ENCODE measurements around the gene RYR2.

The RYR2 gene

DNA sequence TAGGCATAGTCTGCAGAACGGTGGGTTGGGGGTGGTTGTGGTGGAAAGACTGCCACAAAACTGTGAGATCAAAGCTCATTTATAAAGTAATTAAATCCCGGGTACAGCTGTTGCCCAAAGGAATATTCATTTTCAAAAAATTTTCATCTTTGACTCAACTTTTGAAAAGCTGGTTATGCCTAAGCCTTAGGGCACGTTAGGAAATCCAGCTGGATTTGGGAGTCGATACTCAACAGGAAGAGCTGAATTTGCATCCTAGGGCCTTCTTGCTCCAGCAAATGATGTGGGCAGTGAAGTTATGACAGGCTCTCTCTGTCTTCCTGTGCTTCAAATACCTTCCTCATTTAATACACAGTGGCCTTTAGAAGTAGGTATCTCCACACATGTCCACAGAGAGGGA is 817.0 kb downstream of the RYR2 start:
- DNase-seq (ENCODE audit: low spot score): no peak

DNA sequence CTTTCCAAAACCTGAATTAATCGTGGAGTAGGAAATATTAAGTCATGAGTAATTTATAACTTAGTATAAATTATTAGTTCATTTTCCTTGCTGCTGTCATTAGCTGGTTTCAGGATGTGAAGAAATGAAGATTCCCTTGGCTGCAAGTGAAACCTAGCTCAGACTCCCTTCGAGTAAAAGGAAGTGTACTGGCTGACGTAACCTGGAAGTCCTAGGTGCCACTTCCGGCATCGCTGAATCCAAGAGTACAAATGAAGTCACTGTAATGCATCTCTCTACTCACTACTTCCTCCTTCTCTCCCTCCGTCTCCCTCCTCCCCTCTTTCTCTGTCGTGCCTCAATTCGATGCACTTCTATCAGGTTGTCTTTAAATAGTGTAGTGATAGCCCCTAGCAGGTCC is 820.0 kb downstream of the RYR2 start:
- no peak for DNase-seq (ENCODE audit: low spot score)

DNA sequence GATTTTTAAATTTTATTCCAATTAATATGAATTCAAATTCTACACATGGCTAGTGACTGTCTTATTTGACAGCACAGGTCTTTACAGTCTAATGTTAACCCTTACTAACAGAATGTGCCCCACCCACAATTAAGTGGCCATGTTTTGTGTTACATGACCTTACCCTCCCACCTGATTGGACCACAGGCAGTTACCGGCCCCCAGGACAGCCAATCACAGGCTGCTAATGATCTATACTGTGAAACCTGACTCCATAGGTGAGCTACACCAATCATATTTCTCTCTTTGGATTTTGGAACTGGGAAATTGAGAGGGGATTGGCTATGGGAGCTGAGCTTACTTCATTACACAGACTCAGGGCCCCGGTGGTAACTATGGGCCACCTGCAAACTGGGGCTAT is 821.2 kb downstream of the RYR2 start:
- DNase-seq (ENCODE audit: low spot score): no peak

DNA sequence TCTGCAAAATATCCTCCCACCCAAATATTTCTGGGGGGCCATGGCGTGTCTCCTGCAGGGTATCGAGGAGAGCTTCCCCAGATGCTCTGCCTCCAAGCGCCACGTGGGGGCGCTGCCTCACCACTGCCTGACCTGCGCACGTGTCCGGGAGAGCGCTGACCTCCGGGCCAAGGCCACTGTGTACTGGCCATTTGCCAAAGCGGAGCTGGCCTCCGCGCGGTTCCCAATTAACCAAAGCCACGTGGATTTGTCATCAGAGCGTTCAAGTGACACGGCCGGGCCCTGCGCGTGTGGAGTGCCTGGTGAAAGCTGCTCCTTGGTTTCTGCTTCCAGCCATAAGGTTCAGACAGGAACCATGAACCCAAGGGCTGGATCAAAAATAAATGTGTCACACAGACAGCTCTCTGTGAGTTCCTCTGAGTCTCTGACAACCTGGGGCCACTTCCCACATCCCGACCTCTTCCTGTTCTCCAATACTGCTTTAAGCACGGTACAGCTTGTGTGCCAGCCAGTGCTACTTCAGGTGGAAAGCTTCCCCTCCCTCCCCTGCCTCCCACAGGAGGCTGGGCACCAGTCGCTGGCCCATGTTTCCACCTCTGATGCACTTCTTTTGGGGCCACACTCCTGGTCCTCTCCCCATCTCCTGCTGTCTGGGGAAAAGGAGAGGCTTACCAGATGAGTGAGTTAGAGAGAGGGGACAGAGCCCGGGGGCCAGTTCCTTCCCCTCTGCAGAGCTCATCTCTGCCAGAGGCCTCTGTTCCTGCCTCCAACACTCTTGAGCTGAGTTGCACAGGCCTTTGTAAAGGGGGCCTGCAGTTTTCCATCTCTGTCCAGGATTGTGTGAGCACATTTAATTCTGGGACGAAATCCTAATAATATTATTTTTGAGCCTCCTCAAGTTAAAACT is 822.6 kb downstream of the RYR2 start:
- DNase-seq (ENCODE audit: low spot score): peak; percentile 19

DNA sequence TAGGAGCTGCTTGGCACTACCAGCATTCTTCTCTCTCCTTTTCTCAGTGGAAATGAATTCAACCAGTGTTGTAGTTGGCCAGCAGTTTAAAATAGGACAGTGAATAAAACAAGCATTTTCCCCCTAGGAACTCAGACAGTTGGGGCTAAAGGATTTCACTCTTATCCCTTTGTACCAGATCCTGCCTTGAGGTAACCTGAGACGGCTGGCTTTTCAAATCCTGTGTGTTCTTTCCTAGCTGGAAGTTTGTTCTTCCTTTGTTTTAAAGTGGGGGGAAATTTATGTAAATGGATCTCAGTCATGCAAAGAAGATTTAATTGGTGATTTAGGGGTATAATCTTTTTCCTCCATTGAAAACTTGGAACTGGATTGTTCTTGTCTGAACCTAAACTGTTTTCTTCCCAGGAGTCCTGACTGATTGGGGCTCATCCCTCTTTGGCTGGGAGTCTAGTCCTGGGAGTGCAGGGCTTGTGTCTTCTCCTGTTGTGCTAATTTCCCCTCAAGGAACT is 825.5 kb downstream of the RYR2 start:
- DNase-seq (ENCODE audit: low spot score): no peak

DNA sequence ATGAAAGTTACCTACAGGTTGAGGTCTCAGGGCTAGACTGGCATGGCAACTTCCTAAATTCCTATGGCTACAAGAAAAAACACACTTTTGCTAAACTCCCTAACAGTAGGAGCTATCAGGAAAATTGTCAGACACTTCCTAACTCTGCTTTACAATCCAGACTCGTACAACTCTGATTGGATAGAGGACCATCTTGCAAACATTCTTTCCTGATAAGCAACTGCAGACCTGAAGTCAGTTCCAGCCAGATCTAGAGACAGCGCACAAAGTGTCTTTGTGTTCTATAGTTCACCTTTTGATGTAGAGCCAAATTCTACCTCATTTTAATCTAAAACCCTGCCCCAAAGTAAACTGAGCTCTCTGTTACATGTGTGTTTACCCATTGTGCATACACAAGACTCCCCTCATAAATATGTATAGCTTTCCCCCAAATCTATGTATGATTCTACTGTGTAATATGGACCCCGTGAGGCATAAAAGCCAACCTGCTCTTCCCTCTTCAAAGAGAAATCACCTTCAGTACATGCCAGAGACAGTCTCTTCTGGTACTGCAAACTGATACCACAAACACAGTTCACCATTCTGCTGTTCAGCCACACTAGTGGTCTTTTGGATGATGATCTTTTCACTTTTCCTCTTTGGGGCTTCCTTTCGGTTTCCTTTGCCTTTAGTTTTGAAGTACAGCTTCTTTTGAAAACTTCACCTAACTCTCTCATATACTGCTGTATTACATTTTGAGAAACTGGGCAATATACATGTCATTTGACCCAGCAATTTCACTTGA is 827.0 kb downstream of the RYR2 start:
- DNase-seq (ENCODE audit: low spot score): no peak

DNA sequence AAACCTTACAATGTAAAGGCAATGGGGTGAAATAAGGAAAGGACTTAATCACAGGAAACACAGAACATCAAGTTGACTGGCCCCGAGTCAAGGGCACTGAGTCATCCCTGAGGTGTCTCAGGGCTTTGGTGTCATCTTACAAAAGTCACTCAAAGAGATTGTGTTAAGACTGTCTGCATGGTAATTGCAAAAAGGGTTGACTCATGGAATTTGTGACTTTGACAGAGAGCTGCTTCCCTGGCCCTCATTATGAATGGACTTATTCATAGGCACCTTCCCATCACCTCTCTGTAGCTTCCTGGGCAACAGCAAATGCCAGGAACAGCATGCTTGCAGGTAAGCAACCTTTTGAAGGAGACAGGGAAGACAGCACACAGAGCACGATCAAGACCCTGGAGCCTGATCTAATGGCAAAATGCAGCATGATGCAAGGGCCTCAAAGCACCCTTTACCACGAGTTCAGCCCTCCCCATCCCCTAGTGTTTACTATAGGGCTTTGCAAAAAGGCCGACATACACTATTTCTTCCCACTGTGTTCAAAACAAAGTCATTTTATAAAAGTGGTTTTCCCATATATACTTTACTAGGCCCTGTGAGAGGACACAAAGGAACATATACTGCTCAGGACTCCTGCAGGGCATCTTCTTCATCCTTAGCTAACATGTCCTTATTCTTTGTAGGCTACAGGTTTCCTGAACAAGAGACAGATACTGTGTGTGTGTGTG is 831.7 kb downstream of the RYR2 start:
- no peak for DNase-seq (ENCODE audit: low spot score)

DNA sequence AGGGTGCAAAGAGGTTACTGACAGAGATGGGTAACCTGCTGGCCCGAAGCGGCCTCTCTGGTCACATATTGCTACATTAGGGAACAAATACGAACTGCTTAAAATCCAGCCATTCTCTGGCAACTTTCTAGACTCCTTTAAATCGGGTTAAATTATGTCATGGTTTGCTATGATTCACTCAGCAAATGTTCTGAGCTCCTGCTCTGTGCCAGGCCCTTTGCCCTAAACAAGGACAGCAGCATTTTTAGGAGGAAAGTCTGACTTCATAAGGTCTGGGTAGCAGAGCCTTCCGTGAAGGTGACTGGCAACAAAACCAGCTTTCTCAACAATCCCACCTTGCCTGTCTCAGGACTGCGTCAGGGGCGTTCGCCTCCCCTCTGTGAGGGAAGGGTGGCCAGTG is 833.3 kb downstream of the RYR2 start:
- no peak for DNase-seq (ENCODE audit: low spot score)

DNA sequence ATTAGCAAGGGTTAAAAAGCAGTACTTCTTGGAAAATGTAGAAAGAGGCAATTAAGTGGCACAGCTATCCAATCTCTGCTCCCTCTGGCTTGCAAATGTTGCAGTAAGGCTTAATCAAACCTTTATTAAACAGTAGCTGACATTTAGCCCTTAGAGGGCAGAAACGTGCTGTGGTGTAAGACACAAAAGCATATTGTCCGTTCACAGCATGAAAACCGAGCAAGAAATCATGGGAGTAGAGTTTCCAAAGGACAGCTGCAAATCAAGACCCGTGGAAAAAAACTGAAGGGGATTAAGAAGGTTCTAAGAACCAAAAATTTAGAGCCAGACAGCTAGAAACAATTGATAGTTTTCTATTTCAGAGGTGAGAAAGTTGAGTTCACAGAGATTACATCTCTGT is 835.6 kb downstream of the RYR2 start:
- no peak for DNase-seq (ENCODE audit: low spot score)

DNA sequence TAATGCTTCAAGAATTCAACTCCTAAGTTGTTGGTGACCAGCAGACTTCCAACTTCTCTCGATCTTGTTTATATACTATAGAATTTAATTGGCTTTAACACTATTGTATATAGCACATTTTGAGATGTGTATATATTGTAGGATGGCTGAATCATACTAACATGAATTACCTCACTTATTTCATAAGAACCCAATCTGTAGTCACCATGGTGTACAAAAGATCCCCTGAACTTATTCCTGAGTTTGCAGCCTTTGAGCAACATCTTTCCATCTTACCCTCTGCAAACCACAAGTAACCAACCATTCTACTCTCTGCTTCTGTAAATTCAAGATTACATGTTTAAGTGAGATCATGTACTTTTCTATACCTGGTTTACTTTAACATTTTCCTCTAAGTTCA is 836.4 kb downstream of the RYR2 start:
- no peak for DNase-seq (ENCODE audit: low spot score)

DNA sequence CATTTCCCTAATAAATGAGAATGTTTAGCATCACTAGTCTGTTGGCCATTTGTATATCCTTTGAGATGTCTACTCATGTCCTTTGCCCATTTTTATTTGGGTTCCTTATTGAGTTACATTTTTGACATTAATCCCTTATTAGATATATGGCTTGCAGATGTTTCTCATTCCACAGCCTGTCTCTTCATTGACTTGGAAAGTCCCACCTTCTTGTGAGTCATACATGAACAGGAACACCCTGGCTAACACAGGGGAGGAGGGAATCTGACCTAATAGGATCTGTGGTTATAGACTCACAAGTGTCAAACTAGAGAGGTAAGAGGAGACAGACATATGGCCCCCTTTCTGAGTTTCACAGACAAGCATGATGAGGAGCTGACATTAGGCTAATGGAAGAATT is 837.2 kb downstream of the RYR2 start:
- DNase-seq (ENCODE audit: low spot score): no peak
